GM18870 (cell line): Measurements from ENCODE around the gene PRR14.
"Not testable (repeated sequence)": the region's sequence is repeated elsewhere in the genome, so short reads cannot be mapped to it uniquely, and the experiment has no call there.

Experiments used
- ATAC-seq: cut with Tn5 transposase; IDR thresholded peaks from one replicate; pipeline ENCODE4 v1.9.1; 2021; ENCODE audit warnings: moderate library complexity; ENCODE audit not compliant: unreplicated experiment

Gene PRR14

DNA sequence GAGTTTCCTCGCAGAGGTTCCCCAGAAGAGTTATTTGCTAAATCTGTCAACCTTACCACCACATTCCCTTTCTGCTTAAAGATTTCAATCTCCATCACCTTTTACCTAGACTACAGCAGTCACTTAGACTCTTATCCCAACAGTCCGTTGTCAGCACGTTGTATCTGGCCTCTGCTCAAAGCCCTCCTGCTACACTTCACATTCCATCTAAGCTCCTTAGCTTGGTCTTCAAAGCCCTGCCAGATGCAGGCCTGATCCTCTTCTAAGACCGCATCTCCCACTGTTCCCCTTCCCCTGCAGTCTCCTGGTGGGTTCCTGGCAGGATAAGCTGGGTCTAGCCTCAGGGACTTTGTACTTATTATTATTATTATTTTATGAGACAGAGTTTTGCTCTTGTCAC lies 37.9 kb downstream of the PRR14 start:
- no peak for ATAC-seq

DNA sequence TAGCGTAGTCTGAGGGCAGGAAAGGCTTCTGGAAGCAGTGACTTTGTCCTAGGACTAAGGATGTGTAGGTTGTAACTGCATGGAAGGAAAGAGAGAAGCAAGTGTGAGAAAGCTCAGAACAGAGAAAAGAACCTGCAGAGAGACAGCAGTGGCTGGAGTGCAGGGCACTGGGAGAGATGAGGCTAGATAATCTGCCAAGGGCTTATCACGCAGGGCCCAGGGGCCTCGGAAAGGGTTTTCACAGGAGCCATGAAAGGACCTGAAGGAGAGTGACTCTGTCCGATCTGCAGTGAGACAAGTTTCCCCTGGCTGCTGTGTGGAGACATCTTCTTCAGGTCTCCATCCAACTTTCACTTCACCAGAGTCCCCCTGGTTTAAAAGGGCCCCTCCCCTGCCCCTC lies 41.1 kb downstream of the PRR14 start:
- ATAC-seq = no peak

DNA sequence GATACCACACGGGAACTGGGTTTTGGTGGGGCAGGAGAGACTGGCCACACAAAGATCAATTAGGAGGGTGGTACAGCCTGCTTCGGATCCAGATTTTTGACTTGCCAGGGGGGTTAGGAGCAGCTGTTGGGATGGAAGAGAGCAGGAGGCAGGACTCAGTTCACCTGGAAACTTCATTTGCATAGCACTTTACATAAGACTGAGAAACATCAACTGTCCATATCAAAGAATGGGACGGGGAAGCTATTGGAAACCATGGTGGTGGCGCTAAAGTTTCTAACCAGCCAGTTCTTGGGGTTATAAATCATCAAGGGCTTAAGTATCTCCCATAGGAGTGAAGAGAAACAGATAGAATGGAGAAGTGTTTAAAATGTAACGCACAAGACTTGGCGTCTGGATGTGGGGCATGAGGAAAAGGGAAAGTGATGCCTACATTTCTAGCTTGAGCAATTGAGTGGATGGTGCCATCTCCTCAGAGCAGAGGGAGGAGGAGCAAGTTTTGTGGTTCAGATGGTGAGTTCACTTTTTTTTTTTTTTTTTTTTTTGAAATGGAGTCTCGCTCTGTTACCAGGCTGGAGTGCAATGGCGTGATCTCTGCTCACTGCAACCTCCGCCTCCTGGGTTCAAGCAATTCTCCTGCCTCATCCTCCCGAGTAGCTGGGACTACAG lies 41.8 kb downstream of the PRR14 start:
- ATAC-seq = no peak

DNA sequence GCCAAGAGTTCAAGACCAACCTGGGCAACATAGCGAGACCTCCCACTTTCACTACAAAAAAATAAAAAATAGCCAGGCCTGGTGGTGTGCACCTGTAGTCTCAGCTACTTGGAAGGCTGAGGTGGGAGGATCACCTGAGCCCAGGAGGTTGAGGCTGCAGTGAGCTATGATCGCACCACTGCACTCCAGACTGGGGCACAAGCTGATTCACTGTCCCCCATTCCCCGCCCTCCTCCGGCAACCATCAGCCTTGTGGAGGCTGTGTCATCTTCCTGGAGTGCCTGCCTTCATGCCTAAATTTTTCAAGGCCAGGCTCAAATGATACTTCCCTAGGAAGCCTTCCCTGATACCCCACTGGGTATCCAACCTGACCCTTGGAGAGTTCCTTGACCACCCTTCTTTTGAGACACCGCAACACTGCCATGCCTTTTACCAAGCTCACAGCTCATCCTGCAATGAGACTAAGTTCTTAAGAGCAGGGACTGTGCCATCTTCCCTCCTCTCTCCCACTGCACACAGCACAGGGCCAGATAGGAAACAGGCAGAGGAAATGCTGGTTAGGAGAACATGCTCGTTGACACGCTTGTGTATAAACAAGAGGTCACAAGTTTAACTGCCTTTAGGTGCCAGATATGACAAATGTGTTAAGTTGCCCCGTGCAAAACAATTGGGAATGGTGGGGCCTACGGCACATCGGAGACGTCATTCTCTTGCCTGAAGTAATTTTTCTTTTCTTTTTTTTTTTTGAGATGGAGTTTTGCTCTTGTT lies 44.4 kb downstream of the PRR14 start:
- ATAC-seq = no peak

DNA sequence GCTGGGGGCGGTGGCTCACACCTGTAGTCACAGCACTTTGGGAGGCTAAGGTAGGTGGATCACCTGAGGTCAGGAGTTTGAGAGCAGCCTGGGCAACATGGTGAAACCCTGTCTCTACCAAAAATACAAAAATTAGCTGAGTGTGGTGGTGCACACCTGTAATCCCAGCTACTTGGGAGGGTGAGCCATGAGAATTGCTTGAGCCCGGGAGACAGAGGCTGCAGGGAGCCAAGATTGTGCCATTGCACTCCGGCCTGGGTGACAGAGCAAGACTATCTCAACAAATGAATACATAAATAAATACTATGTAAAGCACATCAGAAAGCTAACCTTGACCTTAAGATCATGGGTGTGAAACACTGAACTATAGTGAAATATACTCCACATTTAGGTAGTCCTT lies 45.9 kb downstream of the PRR14 start:
- not testable (repeated sequence) for ATAC-seq

DNA sequence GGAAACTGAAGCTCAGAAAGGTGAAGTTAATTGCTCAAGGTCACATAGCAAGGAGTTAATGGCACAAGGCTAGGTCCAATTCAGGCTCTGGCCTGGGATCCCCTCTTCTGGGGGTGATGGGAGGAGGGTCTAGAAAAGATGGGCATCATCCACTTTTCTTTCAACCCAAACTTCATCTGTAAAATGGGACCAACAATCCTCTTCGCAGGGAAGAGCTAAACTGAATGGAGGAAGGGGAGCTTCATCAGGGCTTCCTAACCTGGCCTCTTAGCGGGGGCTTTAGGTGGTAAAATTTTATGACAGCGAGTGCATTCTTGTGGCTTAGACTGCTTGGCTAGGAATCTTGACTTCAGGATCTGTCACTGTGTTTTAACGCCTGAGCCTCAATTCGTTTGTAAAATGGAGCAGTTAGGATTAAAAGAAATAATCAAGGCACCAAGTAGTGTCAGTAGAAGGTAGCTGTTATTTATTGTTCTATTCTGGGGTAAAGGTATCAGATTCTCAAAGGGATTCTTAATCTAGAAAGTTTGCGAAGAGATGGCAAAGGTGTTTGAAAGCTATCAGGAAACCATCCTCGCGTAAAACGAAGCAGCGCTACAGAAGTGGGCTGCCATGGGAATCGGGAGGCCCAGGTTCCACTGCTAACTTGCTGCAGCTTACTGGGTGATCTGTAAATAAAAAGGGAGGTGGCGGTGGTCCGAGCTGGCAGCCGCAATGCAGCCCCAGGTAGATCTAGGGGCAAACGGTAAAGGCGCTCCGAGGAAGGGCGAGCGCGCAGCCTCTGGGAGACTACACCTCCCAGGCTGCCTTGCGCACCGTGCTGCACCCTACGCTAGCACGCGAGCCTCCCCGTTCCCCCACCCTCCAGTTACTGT lies 46.7 kb downstream of the PRR14 start:
- ATAC-seq = peak; percentile 74

DNA sequence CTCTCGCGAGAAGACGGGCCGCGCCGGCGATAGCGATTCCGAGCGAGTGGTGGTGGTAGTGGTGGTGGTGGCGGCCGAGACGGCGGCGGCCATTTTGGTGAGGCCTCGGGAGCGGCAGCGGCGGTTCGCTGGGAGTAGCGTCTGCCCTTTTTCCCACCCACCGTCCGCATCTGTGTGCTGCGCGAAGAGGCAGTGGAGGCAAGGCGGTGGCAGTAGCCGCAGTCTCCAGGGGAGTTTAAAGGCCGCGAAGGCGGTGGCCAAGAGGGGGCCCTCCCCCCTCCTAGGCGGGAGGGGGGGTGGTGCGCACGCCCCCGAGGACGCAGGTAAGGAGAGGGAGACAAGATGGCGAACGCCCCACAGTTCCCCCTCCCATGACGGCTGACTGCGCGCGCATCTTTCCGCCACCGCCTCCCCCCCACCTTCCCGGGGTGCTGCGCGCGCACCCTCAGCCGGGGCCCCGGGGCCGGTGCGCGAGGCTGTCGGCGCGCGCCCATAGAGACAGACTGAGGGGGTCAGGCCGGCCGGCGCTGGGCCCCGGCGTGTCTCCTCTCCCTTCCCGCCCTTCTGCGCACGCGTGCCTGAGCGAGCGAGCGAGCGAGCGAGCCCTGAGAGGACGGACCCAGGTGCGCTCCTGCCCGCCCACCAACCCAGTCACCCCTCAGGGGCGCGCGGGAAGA lies 47.5 kb downstream of the PRR14 start:
- ATAC-seq = peak; percentile 52

DNA sequence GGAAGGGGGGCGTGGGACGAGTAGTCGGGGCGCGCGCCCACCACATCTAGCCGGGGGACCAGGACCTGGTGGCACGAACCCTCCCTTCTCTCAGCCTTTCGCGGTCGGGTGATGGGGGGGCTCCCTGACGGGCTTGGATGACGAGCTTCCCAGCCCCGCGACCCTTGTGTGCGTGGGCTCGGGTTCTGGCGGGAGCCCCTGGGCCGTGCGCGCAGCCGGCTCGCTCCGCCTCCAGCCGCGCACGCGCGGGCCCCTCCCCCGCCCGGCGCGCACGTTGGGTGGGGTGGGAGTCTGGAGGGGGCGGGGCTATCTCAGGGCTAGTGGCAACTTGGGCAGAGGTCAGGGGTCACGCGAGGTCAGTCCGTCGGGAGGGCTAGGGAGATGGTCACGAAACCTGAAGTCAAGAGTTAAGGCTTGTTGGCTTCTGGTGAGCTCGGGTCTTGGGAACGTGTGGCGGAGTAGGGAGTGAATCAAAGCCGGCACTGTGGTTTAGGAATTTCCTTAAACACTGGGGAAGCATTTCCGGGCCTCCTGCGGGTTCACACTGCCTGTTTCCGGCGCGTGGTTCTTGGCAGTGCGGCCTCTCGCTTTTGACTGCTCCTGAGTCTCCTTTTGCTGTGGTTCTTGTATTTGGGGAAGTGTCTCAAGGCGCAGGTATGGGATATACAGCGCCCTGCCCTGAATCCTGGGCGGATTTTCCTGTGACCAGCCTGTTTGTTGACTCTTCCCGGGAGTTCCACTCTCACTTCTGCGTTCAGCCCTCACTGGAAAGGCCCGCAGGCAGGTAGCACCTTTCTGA lies 48.3 kb downstream of the PRR14 start, which contains the start of gene SRCAP:
TSS of gene SRCAP (plus strand) at position 356 of the 799 bp plus-strand sequence. CDS start 1,654 bp downstream, outside the sequence.
- ATAC-seq = peak; percentile 23

DNA sequence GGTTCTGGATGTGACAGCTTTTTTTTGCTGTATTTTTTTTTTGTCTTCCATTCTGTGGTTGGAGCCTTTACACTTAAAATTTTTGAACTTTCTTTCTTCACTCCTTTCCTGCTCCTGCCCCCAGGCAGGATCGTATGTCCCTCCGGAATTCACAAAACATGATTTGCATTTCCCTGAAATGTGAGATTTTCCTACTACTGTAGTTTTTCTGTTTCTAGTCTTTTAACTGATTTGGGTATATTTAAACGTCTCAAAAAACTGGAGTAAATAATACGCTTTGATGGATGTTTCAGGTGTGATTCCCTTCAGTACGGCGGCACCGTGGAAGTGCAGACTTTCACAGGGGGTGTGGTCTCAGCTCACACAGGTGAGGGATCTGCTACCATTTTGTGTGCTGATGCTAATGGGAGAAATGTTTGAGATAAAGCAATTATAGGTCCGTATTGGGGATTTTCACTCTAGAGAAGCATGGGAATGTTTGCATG lies 48.9 kb downstream of the PRR14 start:
- ATAC-seq = no peak

DNA sequence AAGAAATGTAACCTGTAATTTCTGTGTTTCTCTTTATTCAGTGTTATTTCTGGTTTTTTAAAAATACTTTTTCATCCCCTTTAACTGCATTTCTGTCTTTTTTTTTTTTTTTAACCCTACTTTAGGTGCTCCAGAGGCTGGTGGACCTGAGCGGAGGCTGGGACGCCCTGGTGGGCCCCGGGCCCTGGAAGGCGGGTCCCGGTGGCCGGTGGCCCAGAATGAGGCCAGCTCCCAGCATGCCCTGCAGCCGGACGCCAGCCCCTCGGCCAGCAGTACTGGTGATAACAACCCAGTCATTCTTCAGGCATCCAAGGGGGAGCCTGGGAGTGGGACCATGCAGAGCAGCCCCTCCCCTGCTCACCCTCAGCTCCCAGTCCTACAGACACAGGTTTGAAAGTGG lies 49.7 kb downstream of the PRR14 start:
- ATAC-seq = no peak

DNA sequence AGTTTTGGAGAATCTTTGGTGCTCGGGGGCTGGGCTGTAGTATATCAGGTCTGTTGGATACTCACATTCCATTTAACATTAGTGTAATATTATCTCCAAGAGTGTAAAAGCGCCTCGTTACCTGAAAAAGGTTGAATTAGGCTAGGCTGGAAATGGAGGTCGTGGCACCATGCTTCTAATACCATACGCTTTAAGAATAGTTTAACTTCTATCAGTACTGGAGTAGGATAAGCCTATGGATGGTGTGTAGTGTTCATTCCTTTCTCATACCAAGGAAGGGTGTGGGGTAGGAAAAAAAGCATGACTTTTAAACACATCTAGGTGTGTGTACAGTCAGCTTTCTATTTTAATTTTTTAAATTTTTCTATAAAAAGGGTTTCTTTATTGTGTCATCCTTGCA lies 50.2 kb downstream of the PRR14 start:
- no peak for ATAC-seq

DNA sequence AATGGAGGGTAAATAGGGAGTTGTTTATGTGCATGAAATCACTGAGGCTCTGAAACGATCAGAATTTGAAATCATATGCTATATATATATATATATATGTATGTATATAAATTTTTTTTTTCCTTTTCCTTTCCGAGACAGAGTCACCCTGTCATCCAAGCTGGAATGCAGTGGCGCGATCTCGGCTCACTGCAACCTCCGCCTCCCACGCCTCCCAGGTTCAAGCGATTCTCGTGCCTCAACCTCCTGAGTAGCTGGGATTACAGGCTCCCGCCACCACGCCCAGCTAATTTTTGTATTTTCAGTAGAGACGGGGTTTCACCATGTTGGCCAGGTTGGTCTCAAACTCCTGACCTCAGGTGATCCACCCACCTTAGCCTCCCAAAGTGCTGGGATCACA lies 52.3 kb downstream of the PRR14 start:
- not testable (repeated sequence) for ATAC-seq

DNA sequence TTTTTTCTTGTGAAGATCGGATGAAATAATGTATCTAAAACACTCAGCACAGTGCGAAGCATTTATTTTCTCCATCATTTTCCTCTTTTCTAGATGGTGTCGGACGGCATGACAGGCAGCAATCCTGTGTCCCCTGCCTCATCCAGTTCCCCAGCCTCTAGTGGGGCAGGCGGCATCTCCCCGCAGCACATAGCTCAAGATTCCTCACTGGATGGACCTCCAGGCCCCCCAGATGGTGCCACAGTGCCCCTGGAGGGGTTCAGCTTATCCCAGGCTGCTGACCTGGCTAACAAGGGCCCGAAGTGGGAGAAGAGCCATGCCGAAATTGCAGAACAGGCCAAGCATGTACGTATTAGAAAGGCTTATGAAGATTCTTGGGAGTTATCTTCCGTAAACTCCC lies 53.2 kb downstream of the PRR14 start:
- no peak for ATAC-seq
